Measurements from ENCODE around the gene UVRAG. TPM values are rescaled to one million over a fixed set of nuclear protein-coding genes. Genes with fewer than 3 reads are reported as not detected.

UVRAG gene
- total and polyA plus RNA-seq, 2 of the 4 experiments (the other 2 are of a cell fraction), result 5.6 to 10.9 TPM

DNA sequence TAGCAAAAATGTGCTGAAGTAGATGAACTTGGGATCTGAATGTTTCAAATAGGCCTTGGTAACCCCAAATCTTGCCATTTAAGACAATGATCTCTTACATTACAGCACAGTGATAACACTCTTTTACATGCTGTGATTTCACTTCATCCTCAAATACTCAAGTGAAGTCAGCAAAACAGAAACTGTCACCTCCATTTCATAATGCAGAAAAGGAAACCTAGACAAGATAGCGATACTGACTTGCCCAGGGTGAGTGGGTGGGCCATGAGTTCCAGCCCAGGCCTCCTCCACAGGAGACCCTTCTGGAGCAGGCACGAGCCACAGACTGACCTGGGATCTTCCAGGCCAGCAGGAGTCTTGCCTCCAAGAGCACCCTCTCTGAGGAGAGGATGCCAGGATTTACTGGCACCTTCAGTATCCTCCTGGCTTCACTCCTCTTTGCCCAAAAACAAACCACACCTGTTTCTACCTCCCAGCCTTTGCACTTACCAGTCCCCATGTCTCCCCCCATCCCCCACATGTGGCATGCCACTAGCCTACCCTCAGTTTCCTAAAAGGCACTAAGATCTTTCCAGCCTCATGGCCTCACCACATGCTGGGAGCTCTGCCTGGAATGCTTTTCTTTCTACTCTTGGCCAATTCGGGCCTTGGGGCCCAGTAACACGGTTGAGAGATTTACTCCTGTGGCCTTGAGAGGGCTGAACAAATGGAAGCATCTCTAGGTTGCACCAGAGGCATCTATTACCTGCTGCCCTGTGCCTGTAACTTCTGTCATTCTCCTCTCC, 48.4 kb upstream of the UVRAG start:
- Histone ChIP-seq H2AFZ (replicated peaks; ENCODE audit: low read length, poor library complexity) (no peak overlapping the region), H4K8ac (ENCODE audit: low read depth in 2 of 2, low read length in 2 of 2) (no peak overlapping the region), H3K4me2 (ENCODE audit: low read depth, low read length) (no peak overlapping the region), H2BK5ac (ENCODE audit: low read depth, low read length, poor library complexity, severe bottlenecking) (no peak overlapping the region), H3K4ac (ENCODE audit: low read depth, low read length) (no peak overlapping the region), H4K5ac (ENCODE audit: low read depth, low read length) (no peak overlapping the region), H3K27ac (ENCODE audit: insufficient read depth, low read length) (no peak overlapping the region), H3K4me1 (ENCODE audit: control insufficient read depth, insufficient read depth, low read length) (peaks cover 8% of the 10 kb centered on the region), H3K14ac (replicated peaks; ENCODE audit: low read depth, low read length) (no peak overlapping the region), H2BK120ac (ENCODE audit: low read depth, low read length) (no peak overlapping the region), H3K4me3 (ENCODE audit: insufficient read depth, low read depth, low read length) (no peak overlapping the region), H3K9me3 (ENCODE audit: control insufficient read depth, insufficient read depth, low read length) (no peaks in the 10 kb centered on the region), H3K36me3 (ENCODE audit: control insufficient read depth, insufficient read depth, low read length) (no peaks in the 10 kb centered on the region), H2BK15ac (ENCODE audit: low read depth, low read length) (no peak overlapping the region), H3K79me1 (ENCODE audit: low read depth in 1 of 2, low read length in 2 of 2) (no peaks in the 10 kb centered on the region), H2AK5ac (ENCODE audit: low read depth, low read length) (no peak overlapping the region), H2AK9ac (replicated peaks; ENCODE audit: low read depth, low read length, poor library complexity) (no peak overlapping the region), H3K56ac (ENCODE audit: extremely low read depth, insufficient read depth, low read length) (no peak overlapping the region), H3K27me3 (ENCODE audit: control insufficient read depth, insufficient read depth, low read length) (peaks cover 43% of the 10 kb centered on the region), H3K9me1 (ENCODE audit: insufficient read depth, low read length) (no peaks in the 10 kb centered on the region; the same call in 1 of the 2 replicates), H3K18ac (ENCODE audit: low read depth, low read length) (no peak overlapping the region), H4K91ac (ENCODE audit: insufficient read depth, low read depth, low read length) (no peak overlapping the region), H4K20me1 (ENCODE audit: insufficient read depth, low read length) (no peaks in the 10 kb centered on the region), H3K23ac (ENCODE audit: low read depth, low read length) (no peak overlapping the region), H3K9ac (ENCODE audit: low read depth, low read length) (no peak overlapping the region), H2BK20ac (ENCODE audit: low read depth, low read length) (no peak overlapping the region)
- in situ Hi-C loops (cut with MboI; ENCODE audit: low sequenced_read_pairs), result no loop called here
- ChIA-PET POLR2A (ENCODE audit: unreplicated experiment) (no interaction called here), CTCF (no interaction called here)
- no TSS peak for BruUV-seq (replicated peaks)
- ATAC-seq (ENCODE audit: low read depth) (no peak), DNase-seq (no peak)
- TF ChIP-seq POLR2A (IDR thresholded peaks at IDR 0.05; ENCODE audit: low read depth, low read length) (no peak), FOS (IDR thresholded peaks at IDR 0.05; ENCODE audit: low read depth, low read length) (no peak), SMC3 (IDR thresholded peaks at IDR 0.05; ENCODE audit: low read depth, low read length) (no peak), BHLHE40 (IDR thresholded peaks at IDR 0.05; ENCODE audit: low read depth, low read length) (no peak), CHD1 (IDR thresholded peaks at IDR 0.05; ENCODE audit: low read depth, low read length) (no peak), CEBPB (IDR thresholded peaks at IDR 0.05; ENCODE audit: low read depth, low read length) (no peak), RFX5 (IDR thresholded peaks at IDR 0.05; ENCODE audit: low read depth, low read length) (no peak), MAFK (IDR thresholded peaks at IDR 0.05; ENCODE audit: low read depth, low read length) (no peak), MXI1 (IDR thresholded peaks at IDR 0.05; ENCODE audit: borderline replicate concordance, low read depth, low read length) (no peak), RCOR1 (IDR thresholded peaks at IDR 0.05; ENCODE audit: insufficient replicate concordance, low read length) (no peak), USF2 (IDR thresholded peaks at IDR 0.05; ENCODE audit: low read depth, low read length) (no peak), NFE2L2 (IDR thresholded peaks at IDR 0.05; ENCODE audit: low read depth, low read length) (no peak), RAD21 (IDR thresholded peaks at IDR 0.05; ENCODE audit: low read length) (no peak), MAZ (IDR thresholded peaks at IDR 0.05; ENCODE audit: borderline replicate concordance, low read depth, low read length) (no peak)
- TF ChIP-seq, protein P1, sequence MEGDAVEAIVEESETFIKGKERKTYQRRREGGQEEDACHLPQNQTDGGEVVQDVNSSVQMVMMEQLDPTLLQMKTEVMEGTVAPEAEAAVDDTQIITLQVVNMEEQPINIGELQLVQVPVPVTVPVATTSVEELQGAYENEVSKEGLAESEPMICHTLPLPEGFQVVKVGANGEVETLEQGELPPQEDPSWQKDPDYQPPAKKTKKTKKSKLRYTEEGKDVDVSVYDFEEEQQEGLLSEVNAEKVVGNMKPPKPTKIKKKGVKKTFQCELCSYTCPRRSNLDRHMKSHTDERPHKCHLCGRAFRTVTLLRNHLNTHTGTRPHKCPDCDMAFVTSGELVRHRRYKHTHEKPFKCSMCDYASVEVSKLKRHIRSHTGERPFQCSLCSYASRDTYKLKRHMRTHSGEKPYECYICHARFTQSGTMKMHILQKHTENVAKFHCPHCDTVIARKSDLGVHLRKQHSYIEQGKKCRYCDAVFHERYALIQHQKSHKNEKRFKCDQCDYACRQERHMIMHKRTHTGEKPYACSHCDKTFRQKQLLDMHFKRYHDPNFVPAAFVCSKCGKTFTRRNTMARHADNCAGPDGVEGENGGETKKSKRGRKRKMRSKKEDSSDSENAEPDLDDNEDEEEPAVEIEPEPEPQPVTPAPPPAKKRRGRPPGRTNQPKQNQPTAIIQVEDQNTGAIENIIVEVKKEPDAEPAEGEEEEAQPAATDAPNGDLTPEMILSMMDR (conservative IDR thresholded peaks at IDR 0.05; ENCODE audit: low read depth, low read length), result no peak
- TF ChIP-seq, protein P2, sequence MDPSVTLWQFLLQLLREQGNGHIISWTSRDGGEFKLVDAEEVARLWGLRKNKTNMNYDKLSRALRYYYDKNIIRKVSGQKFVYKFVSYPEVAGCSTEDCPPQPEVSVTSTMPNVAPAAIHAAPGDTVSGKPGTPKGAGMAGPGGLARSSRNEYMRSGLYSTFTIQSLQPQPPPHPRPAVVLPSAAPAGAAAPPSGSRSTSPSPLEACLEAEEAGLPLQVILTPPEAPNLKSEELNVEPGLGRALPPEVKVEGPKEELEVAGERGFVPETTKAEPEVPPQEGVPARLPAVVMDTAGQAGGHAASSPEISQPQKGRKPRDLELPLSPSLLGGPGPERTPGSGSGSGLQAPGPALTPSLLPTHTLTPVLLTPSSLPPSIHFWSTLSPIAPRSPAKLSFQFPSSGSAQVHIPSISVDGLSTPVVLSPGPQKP (IDR thresholded peaks at IDR 0.05; ENCODE audit: borderline replicate concordance, low read depth, low read length), result no peak
- dilution Hi-C loops (cut with HindIII; ENCODE audit: low sequenced_read_pairs, unreplicated experiment), result no loop called here
- WGBS, 2 experiments (ENCODE audit: extremely low coverage in 2 of 2, insufficient read length in 1 of 2), result 88% methylated on average over 2 of the region's 4 CpGs; no CpG with 5 or more reads in 1 of the 2 experiments
- intact Hi-C loops (cut with micrococcal nuclease), result no loop called here

All from IMR-90 (cell line).